ENCODE results near the gene NT5DC4.

GRCh38 chr2:112751451-112752197 is 30.8 kb downstream of the NT5DC4 start:
- TF ChIP-seq ZNF70 (CRISPR knock-in tag; IDR thresholded peaks at IDR 0.05) = no peak
- no peak for TF ChIP-seq ZFP30 (CRISPR knock-in tag; IDR thresholded peaks at IDR 0.05)
- TF ChIP-seq ZFP3 (CRISPR knock-in tag; IDR thresholded peaks at IDR 0.05) = no peak
- TF ChIP-seq BACH2 (CRISPR knock-in tag; IDR thresholded peaks at IDR 0.05; ENCODE audit: borderline replicate concordance) = no peak
- TF ChIP-seq CREB5 (CRISPR knock-in tag; IDR thresholded peaks at IDR 0.05; ENCODE audit: low read depth) = no peak
- no peak for TF ChIP-seq ZNF565 (CRISPR knock-in tag; conservative IDR thresholded peaks at IDR 0.05; ENCODE audit: low read depth)
- no peak for TF ChIP-seq ZNF8 (CRISPR knock-in tag; IDR thresholded peaks at IDR 0.05)
- no peak for TF ChIP-seq CSRNP3 (CRISPR knock-in tag; IDR thresholded peaks at IDR 0.05)
- TF ChIP-seq, protein P1, sequence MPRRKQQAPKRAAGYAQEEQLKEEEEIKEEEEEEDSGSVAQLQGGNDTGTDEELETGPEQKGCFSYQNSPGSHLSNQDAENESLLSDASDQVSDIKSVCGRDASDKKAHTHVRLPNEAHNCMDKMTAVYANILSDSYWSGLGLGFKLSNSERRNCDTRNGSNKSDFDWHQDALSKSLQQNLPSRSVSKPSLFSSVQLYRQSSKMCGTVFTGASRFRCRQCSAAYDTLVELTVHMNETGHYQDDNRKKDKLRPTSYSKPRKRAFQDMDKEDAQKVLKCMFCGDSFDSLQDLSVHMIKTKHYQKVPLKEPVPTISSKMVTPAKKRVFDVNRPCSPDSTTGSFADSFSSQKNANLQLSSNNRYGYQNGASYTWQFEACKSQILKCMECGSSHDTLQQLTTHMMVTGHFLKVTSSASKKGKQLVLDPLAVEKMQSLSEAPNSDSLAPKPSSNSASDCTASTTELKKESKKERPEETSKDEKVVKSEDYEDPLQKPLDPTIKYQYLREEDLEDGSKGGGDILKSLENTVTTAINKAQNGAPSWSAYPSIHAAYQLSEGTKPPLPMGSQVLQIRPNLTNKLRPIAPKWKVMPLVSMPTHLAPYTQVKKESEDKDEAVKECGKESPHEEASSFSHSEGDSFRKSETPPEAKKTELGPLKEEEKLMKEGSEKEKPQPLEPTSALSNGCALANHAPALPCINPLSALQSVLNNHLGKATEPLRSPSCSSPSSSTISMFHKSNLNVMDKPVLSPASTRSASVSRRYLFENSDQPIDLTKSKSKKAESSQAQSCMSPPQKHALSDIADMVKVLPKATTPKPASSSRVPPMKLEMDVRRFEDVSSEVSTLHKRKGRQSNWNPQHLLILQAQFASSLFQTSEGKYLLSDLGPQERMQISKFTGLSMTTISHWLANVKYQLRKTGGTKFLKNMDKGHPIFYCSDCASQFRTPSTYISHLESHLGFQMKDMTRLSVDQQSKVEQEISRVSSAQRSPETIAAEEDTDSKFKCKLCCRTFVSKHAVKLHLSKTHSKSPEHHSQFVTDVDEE (CRISPR knock-in tag; IDR thresholded peaks at IDR 0.05) = no peak

Data from SK-N-SH treated with all-trans-retinoic acid at 6 μM for 48 hours (cell line).